T-cell (primary cell): ENCODE data around the gene PPP3CA. TPM values are rescaled to one million over a fixed set of nuclear protein-coding genes. Genes with fewer than 3 reads are reported as not detected.

ENCODE experiments used
- ATAC-seq, 4 experiments: fragments of 200-7000 bp in 3 of 4; fragments of 150-1000 bp in 1 of 4; cut with Tn5 transposase; replicated peaks in 1 of 4; 1 replicate in 3 of 4; 2 replicates in 1 of 4; pipeline ENCODE4 v1.10.0; 2021; ENCODE audit warnings: moderate library complexity in 3 of 4, mild to moderate bottlenecking in 2 of 4, moderate number of reproducible peaks in 1 of 4
- CTCF ChIA-PET, 2 donors: fragments of 300-600 bp; sonication (Branson Sonifier 250); formaldehyde crosslinking; loops; one replicate each; lab custom pipeline; 2022; ENCODE audit warnings: antibody characterized with exemption in 2 of 2; lab: Charles Lee
- POLR2A ChIA-PET, 2 donors: fragments of 300-600 bp; sonication (Branson Sonifier 250); formaldehyde crosslinking; loops; one replicate each; lab custom pipeline; 2022; ENCODE audit warnings: antibody characterized with exemption in 2 of 2; lab: Charles Lee
- DNase-seq, 35 experiments: peaks; one replicate each; pipeline versions ENCODE4 v3.0.0 to v3.0.0-alpha.2; 2013 to 2023
- H3K27ac ChIP-seq: one replicate; pipeline ENCODE4 v1.5.1; 2013; ENCODE audit warnings: low read length
- H3K27me3 ChIP-seq, 2 experiments: replicated peaks in 1 of 2; 1 replicate in 1 of 2; 2 replicates in 1 of 2; pipeline versions ENCODE4 v1.6.1 to v1.7.0; 2013; ENCODE audit warnings: low read length in 1 of 2, mixed read lengths in 1 of 2; ENCODE audit not compliant: control insufficient read depth in 2 of 2, insufficient read depth in 2 of 2; ENCODE audit errors: extremely low read depth in 1 of 2
- H3K36me3 ChIP-seq, 2 donors: 1 replicate in 1 of 2; 2 replicates in 1 of 2; pipeline versions ENCODE4 v1.6.1 to v1.7.0; 2013; ENCODE audit warnings: low read length in 1 of 2; ENCODE audit not compliant: control insufficient read depth in 2 of 2, insufficient read depth in 1 of 2; ENCODE audit errors: extremely low read depth in 1 of 2
- H3K4me1 ChIP-seq, 2 experiments: 1 replicate in 1 of 2; 2 replicates in 1 of 2; pipeline versions ENCODE4 v1.6.1 to v1.7.0; 2013; ENCODE audit warnings: low read length in 2 of 2, mixed read lengths in 1 of 2; ENCODE audit not compliant: insufficient read depth in 2 of 2, control insufficient read depth in 1 of 2; ENCODE audit errors: extremely low read depth in 1 of 2
- H3K4me3 ChIP-seq, 2 donors: 1 replicate in 1 of 2; 2 replicates in 1 of 2; pipeline versions ENCODE4 v1.5.1 to v1.7.0; 2013; ENCODE audit warnings: mild to moderate bottlenecking in 2 of 2, low read length in 1 of 2, moderate library complexity in 1 of 2; ENCODE audit not compliant: control insufficient read depth in 1 of 2; ENCODE audit errors: extremely low read depth in 1 of 2
- H3K9me3 ChIP-seq: 2 replicates; pipeline ENCODE4 v1.7.0; 2013
- H3K27ac Mint-ChIP-seq, 2 donors: one replicate each; pipeline ENCODE4 v1.8.0; 2020 to 2021; ENCODE audit warnings: mild to moderate bottlenecking in 2 of 2, mixed read lengths in 2 of 2
- H3K27me3 Mint-ChIP-seq, 2 donors: one replicate each; pipeline ENCODE4 v1.8.0; 2021 to 2022; ENCODE audit warnings: mixed read lengths in 2 of 2
- H3K36me3 Mint-ChIP-seq: one replicate; pipeline ENCODE4 v1.8.0; 2021; ENCODE audit warnings: mixed read lengths
- H3K4me1 Mint-ChIP-seq, 3 donors: one replicate each; pipeline ENCODE4 v1.8.0; 2020 to 2022; ENCODE audit warnings: mixed read lengths in 3 of 3, mild to moderate bottlenecking in 1 of 3
- H3K4me3 Mint-ChIP-seq, 3 donors: one replicate each; pipeline ENCODE4 v1.8.0; 2020 to 2022; ENCODE audit warnings: mild to moderate bottlenecking in 3 of 3, mixed read lengths in 3 of 3, moderate library complexity in 3 of 3
- H3K9me3 Mint-ChIP-seq, 3 donors: one replicate each; pipeline ENCODE4 v1.8.0; 2020 to 2022; ENCODE audit warnings: mixed read lengths in 3 of 3
- WGBS: methylation state at CpG from one replicate; pipeline ENCODE4 v1.1.5; 2013; ENCODE audit warnings: missing lambda C conversion rate; ENCODE audit not compliant: insufficient coverage; 5-methylcytosine and 5-hydroxymethylcytosine counted together
- total RNA-seq, 35 experiments: library from RNA in 6 of 35; stranded (reverse) in 6 of 35; fragments of 120-200 nt in 1 of 35; gene quantifications; one replicate each; pipeline versions ENCODE4 v1.2.1 to v1.2.4 and lab custom pipeline; 2013 to 2026

The PPP3CA gene
- total RNA-seq, 5 donors from 2014 or later (not counting 1 experiment from before 2014, with no cell fraction given): 28.2 to 35.7 (median 33.5) TPM

DNA sequence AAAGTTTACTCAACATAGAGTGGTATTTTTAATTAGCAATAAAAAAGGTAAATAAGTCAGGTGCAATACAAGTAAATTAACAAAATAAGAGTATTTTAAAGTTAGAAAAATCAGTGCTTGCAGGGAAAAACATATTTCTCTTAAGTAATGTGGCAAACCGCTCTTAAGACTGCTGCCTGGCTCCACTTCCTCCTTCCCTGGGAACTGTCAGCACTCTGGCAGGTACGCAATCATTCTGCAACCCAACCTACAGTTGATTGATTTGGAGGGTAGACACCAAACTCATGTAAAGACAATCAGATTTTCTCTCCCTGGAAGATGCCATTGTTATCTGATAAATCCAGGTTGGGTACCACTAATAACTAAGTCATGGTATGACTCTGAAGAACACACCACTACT is 63.9 kb downstream of the PPP3CA start:
- Histone ChIP-seq H3K27me3 (no peaks in the 10 kb centered on the region), H3K4me3 (no peak overlapping the region), H3K9me3 (no peaks in the 10 kb centered on the region), H3K36me3 (no peaks in the 10 kb centered on the region), H3K27ac (no peak overlapping the region), H3K4me1 (peaks cover 6 to 17% of the 10 kb centered on the region in 2 experiments)
- ChIA-PET CTCF (no interaction called here), POLR2A (interaction anchor here in 1 of 2 donors (0.6 kb wide), 1 partner anchor 244 kb away, joined by 4 read pairs; no protein-coding TSS in a partner anchor)
- H3K9me3 Mint-ChIP-seq: no peaks in the 10 kb centered on the region
- peaks cover 9% of the 10 kb centered on the region for H3K36me3 Mint-ChIP-seq
- H3K27me3 Mint-ChIP-seq: no peaks in the 10 kb centered on the region
- DNase-seq: no peak
- H3K4me3 Mint-ChIP-seq: no peak overlapping the region
- ATAC-seq: no peak
- peaks cover 70 to 80% (median 71%) of the 10 kb centered on the region in 3 donors for H3K4me1 Mint-ChIP-seq
- no peak overlapping the region for H3K27ac Mint-ChIP-seq
- no CpG with 5 or more reads among the region's 2 CpGs for WGBS

DNA sequence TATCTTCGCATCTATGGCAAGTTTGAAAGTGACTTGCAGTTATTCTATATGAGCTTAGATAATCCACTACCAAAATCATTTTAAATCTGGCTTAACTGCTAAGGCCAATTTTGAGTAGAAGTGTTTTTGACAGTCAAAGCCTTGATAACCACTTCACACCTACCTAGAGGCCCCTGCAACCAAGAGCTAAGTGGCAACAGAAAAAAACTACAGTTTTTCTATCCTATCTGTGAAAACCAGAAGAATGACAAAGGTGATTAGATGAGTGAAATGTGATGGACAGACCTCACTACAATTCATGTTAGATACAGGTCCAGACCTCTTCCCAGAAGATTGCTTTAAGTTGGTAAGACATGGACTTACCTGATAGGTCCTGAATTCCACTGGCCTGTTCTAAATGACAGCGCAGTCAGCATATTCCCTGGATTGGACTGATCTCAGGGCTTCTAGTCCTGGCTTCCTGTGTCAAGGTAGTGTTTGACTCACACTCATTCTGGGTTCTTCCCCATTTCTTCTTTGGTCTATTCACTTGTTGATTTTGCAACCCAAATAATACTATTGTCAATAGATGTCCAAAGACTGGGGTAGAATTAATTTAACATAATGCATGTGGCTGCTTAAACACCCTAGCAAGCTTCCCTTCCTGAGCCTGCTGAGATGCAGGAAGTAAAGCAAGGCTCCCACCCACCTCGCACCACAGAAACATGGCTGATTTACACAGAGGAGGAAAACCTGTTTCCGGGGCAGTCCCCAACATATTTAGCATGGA is 65.1 kb downstream of the PPP3CA start:
- H3K4me1 Mint-ChIP-seq: peaks cover 62 to 72% (median 65%) of the 10 kb centered on the region in 3 donors
- peak overlapping the region in 1 of 2 donors; percentile 10 for H3K27ac Mint-ChIP-seq
- no peaks in the 10 kb centered on the region for H3K9me3 Mint-ChIP-seq
- Histone ChIP-seq H3K27me3 (no peaks in the 10 kb centered on the region), H3K4me1 (peaks cover 6 to 14% of the 10 kb centered on the region in 2 experiments), H3K36me3 (no peaks in the 10 kb centered on the region), H3K9me3 (no peaks in the 10 kb centered on the region), H3K4me3 (no peak overlapping the region), H3K27ac (no peak overlapping the region)
- WGBS: 50% methylated on average over 2 of the region's 4 CpGs
- peak overlapping the region in 1 of 3 donors; percentile 22 for H3K4me3 Mint-ChIP-seq
- no peaks in the 10 kb centered on the region for H3K27me3 Mint-ChIP-seq
- ChIA-PET CTCF (interaction anchor here in 1 of 2 donors (0.7 kb wide), 1 partner anchor 564 kb away, joined by 3 read pairs; no protein-coding TSS in a partner anchor), POLR2A (interaction anchor here in 1 of 2 donors (0.6 kb wide), 1 partner anchor 8 kb away, joined by 3 read pairs; no protein-coding TSS in a partner anchor)
- peaks cover 9% of the 10 kb centered on the region for H3K36me3 Mint-ChIP-seq
- peak; percentile 45 to 81 (median 72) for ATAC-seq
- peak in 21 of 35 experiments; percentile 1 to 47 (median 15) for DNase-seq

DNA sequence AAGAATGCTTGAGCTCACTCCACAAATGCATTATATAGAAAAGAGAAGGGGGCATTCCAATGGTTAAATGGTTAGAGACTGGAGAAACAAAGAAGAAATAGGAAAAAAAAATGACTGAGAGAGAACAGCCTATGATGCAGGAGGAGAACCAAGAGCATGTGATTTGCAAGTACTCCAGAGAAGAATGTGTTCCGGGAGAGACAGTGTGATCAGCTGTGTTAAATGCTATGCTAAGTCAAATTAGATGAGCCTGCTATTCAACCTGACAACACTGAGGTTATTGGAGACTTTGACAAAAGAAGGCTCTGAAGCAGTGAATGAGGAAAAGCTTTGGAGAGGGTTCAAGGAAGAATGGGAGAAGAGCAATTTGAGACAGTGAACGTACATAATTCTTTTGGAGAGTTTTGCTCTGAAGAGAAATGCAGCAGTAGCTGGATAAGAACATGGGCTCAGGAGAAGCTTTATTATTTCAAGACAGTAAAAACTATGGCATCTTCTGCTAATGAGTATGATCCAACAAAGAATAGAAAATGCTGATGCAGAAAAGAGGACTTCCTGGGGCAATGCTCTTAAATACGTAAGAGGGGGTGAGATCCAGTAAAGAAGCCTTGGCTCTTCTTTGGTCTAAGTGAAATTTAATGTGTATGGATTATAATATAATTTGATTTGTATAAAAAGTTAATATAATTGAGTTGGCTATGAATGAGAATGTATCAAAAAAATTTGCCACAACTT is 66.3 kb downstream of the PPP3CA start:
- peaks cover 12% of the 10 kb centered on the region for H3K36me3 Mint-ChIP-seq
- no peaks in the 10 kb centered on the region for H3K9me3 ChIP-seq
- ChIA-PET CTCF (no interaction called here), POLR2A (interaction anchor here in 1 of 2 donors (0.6 kb wide), 1 partner anchor 96 kb away, joined by 3 read pairs; no protein-coding TSS in a partner anchor)
- H3K27me3 ChIP-seq: no peaks in the 10 kb centered on the region
- H3K4me3 Mint-ChIP-seq: no peak overlapping the region
- H3K27me3 Mint-ChIP-seq: no peaks in the 10 kb centered on the region
- H3K36me3 ChIP-seq: no peaks in the 10 kb centered on the region
- WGBS: 94% methylated on average over 2 of the region's 3 CpGs
- DNase-seq: no peak
- no peak overlapping the region for H3K4me3 ChIP-seq
- H3K4me1 Mint-ChIP-seq: peaks cover 63 to 77% (median 71%) of the 10 kb centered on the region in 3 donors
- H3K27ac ChIP-seq: no peak overlapping the region
- H3K4me1 ChIP-seq: peaks cover 6 to 13% of the 10 kb centered on the region in 2 experiments
- no peak overlapping the region for H3K27ac Mint-ChIP-seq
- no peak for ATAC-seq
- H3K9me3 Mint-ChIP-seq: no peaks in the 10 kb centered on the region

DNA sequence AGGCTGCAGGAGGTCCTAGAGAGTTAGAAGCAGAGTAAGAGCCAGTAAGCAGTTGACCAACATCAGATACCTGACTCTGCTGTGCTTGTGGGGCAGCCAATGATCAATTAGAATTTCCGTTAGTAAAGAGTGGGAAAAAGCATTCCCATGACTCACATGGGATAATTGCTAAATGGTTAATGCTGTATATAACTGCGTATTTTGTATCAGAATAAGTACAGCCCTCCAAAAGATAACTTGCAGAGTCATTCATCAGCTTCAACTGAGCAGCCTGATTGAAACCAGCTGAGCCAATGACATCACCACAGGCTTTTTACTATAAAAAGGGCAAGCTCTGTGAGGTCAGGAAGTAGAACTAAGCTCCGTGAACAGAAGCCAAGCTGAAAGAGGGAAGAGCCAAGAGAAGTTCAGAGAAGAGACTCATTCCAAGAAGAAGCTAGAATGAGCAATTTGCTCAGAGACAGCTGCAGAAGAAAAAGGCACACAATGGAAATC is 67.9 kb downstream of the PPP3CA start:
- ChIA-PET CTCF (no interaction called here), POLR2A (interaction anchor here in 1 of 2 donors (0.5 to 0.7 kb wide), 2 partner anchors 70 to 98 kb away, joined by 3 to 6 read pairs; no protein-coding TSS in a partner anchor)
- H3K4me1 ChIP-seq: peaks cover 6 to 13% of the 10 kb centered on the region in 2 experiments
- H3K27ac ChIP-seq: no peak overlapping the region
- no peaks in the 10 kb centered on the region for H3K36me3 ChIP-seq
- no peak overlapping the region for H3K4me3 ChIP-seq
- H3K36me3 Mint-ChIP-seq: peaks cover 12% of the 10 kb centered on the region
- H3K4me3 Mint-ChIP-seq: peak overlapping the region in 1 of 3 donors; percentile 3
- peaks cover 57 to 71% (median 67%) of the 10 kb centered on the region in 3 donors for H3K4me1 Mint-ChIP-seq
- no peaks in the 10 kb centered on the region for H3K9me3 ChIP-seq
- ATAC-seq (no peak), DNase-seq (no peak)
- no peaks in the 10 kb centered on the region for H3K9me3 Mint-ChIP-seq
- no peaks in the 10 kb centered on the region for H3K27me3 Mint-ChIP-seq
- no peaks in the 10 kb centered on the region for H3K27me3 ChIP-seq
- 67% methylated on average over 1 of the region's 3 CpGs for WGBS
- H3K27ac Mint-ChIP-seq: no peak overlapping the region

DNA sequence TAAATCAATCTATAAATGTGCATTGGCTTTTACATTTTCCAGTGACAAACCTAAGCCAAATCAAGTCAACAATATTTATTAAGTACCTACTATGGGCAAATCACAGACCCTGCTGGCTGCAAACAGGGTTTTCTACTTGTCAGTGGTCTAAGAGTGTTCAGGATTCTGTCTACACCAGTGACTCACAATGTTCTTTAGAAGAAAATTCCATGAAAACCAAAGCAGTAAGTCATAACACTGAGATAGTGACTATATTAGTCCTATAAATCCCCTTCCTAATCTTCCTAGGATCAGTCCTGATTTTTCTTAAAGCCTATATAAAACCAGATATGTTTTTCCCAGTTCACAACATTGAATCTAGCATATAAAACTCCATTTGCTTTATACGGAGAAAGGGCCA is 69.7 kb downstream of the PPP3CA start:
- WGBS: no CpG with 5 or more reads among the region's 1 CpG
- Histone ChIP-seq H3K4me3 (no peak overlapping the region), H3K4me1 (peaks cover 5 to 6% of the 10 kb centered on the region in 2 experiments), H3K9me3 (no peaks in the 10 kb centered on the region), H3K27me3 (no peaks in the 10 kb centered on the region), H3K36me3 (no peaks in the 10 kb centered on the region), H3K27ac (no peak overlapping the region)
- Mint-ChIP-seq H3K9me3 (no peaks in the 10 kb centered on the region), H3K36me3 (peaks cover 12% of the 10 kb centered on the region), H3K4me1 (peaks cover 46 to 60% (median 55%) of the 10 kb centered on the region in 3 donors), H3K27me3 (no peaks in the 10 kb centered on the region), H3K27ac (no peak overlapping the region), H3K4me3 (no peak overlapping the region)
- no peak for ATAC-seq
- POLR2A ChIA-PET: interaction anchor here in 1 of 2 donors (0.5 to 0.7 kb wide), 4 partner anchors 46 to 1337 kb away, joined by 3 to 4 read pairs (median 3); no protein-coding TSS in a partner anchor
- DNase-seq: no peak
- CTCF ChIA-PET: no interaction called here

DNA sequence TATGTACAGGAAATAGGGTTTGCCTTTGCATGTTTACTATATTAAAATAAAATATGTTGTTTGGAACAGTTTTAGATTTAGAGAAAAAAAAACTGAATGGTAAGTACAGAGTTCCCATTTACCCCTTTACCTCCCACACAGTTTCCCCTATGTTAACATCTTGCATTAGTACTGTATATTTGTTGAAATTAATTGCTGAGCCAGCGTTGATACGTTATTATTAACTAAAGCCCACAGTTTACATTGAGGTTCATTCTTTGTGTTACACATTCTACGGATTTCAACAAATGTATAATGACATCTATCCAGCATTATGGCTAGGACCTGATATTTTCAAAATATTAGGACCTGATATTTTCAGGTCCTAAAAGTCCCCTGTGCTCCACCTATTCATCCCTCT is 70.7 kb downstream of the PPP3CA start:
- H3K27me3 Mint-ChIP-seq: no peaks in the 10 kb centered on the region
- ChIA-PET POLR2A (interaction anchor here in 1 of 2 donors (0.5 kb wide), 1 partner anchor 178 kb away, joined by 4 read pairs; no protein-coding TSS in a partner anchor), CTCF (no interaction called here)
- Histone ChIP-seq H3K27ac (no peak overlapping the region), H3K9me3 (no peaks in the 10 kb centered on the region), H3K27me3 (no peaks in the 10 kb centered on the region), H3K4me1 (no peaks in the 10 kb centered on the region), H3K4me3 (no peak overlapping the region), H3K36me3 (no peaks in the 10 kb centered on the region)
- H3K9me3 Mint-ChIP-seq: no peaks in the 10 kb centered on the region
- ATAC-seq (no peak), DNase-seq (no peak)
- H3K4me3 Mint-ChIP-seq: no peak overlapping the region
- no peak overlapping the region for H3K27ac Mint-ChIP-seq
- H3K4me1 Mint-ChIP-seq: peaks cover 38 to 54% (median 51%) of the 10 kb centered on the region in 3 donors
- H3K36me3 Mint-ChIP-seq: peaks cover 12% of the 10 kb centered on the region
- 100% methylated on average over 1 of the region's 3 CpGs for WGBS
